Right renal pelvis (tissue), 4 donors: ENCODE results near the gene FH. TPM values are rescaled to one million over a fixed set of nuclear protein-coding genes. Genes with fewer than 3 reads are reported as not detected.

ENCODE experiments used
- DNase-seq, 4 donors: peaks; one replicate each; pipeline ENCODE4 v3.0.0-alpha.2; 2013; ENCODE audit warnings: low read depth in 4 of 4, low spot score in 3 of 4, missing footprints in 1 of 4
- polyA plus RNA-seq, 4 donors: library from polyadenylated mRNA; unstranded; fragments of 120-200 nt; gene quantifications; one replicate each; pipeline ENCODE4 v1.2.1, GENCODE V29; 2013; ENCODE audit not compliant: insufficient read length in 4 of 4

The FH gene
- polyA plus RNA-seq, 4 donors = 97.9 to 114 (median 109) TPM

- DNase-seq = no peak
Measured at GRCh38 chr1:241460098-241460873, 59.3 kb downstream of the FH start.

DNA sequence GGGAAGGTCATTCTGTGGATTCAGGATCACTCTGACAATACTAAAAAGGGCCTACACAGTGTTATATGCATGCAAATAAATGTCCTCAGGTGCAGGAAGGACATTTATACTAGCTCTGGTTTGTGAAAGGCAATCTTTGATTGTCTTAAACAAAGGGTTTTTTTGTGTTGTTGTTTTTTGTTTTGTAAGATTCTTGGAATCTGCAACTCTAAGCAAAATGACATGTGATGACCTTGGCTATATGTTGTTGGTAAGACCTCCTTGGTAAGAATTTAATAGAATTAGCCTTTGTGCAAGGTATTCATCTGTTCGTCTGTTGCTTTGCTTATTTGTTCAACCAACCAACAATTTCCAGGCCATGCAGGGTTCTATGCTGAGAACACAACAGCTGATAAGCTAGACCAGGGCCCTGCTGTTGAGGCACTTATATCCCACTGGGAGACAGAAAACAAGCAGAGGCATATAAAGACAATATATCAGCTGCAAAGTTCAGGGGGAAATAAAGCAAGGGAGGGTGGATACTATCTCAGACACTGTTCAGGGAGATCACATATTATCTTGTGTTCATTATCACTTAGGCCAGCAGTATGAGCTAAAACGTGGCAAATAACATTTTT, 60.3 kb downstream of the FH start:
- DNase-seq = no peak

- no peak for DNase-seq
Measured at GRCh38 chr1:241457421-241457820, 62.1 kb downstream of the FH start.

DNA sequence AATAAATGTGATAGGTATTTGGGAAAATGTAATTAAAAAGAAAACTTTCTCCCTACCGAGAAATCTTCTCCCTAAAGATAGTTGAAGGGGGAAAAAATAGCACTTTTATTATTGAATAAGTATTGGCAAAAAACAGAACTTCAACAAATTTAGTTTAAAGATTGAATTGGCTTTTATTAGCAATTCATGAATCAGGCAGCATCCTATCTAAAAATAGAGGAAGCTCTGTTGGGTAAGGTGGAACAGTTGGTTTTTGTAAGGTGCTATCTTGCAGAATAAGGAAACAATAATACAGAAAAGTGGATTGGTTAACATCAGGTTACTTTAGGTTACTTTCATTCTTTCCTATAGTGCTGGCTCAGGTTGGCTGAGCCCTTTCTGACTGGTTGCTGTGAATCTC, 62.8 kb downstream of the FH start:
- DNase-seq = no peak

- DNase-seq = no peak
Measured at GRCh38 chr1:241453732-241454131, 65.8 kb downstream of the FH start.

DNA sequence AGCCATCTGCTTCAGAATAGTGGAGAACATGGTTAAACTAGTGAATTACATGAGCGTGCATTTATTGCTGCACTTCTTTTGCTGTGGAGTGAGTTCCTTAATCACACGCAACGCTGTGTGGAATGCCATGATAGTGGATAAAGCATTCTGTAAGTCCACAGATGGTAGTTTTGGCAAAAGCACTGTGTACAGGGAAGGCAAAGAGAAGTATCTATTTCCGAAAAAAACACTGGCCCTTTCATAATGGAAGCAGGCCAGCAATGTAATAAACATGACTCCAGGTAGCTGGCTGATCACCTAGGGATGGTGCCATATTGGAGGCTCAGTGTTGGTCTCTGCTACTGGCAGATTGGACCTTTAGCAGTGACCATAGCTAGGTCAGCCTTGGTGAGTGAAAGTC, 67.6 kb downstream of the FH start:
- DNase-seq = no peak

Other genes starting within 250 kb of the FH start
- 1 to 10 TPM; 5.3 to 6.5 (median 6.2) TPM for gene RGS7, start 162.6 kb downstream of the FH start, polyA plus RNA-seq
- gene KMO, start 12.6 kb upstream of the FH start, polyA plus RNA-seq = 10 to 100 TPM; 18.7 to 30.9 (median 22.3) TPM
- gene CHML, start 120.6 kb upstream of the FH start, polyA plus RNA-seq = 10 to 100 TPM; 21.8 to 28.8 (median 26.5) TPM
- 10 to 100 TPM; 42.1 to 60.8 (median 52.9) TPM for gene OPN3, start 120.6 kb upstream of the FH start, polyA plus RNA-seq
- gene WDR64, start 132.5 kb upstream of the FH start, polyA plus RNA-seq = under 1 TPM; 0.25 to 0.53 (median 0.37) TPM